K562 (cell line): Measurements from ENCODE around the gene FJX1. TPM values are rescaled to one million over a fixed set of nuclear protein-coding genes. Genes with fewer than 3 reads are reported as not detected.

Experiments
- CBFA2T3 ChIP-seq: fragments of 450-650 bp; IDR thresholded peaks from 2 replicates; pipeline ENCODE4 v1.6.1; 2017
- CBX2 ChIP-seq: fragments of 200-600 bp; sonication (generic); IDR thresholded peaks from one replicate; pipeline ENCODE4 v1.6.1; 2012; ENCODE audit warnings: mild to moderate bottlenecking, low read length, inconsistent platforms; ENCODE audit not compliant: insufficient read depth, poor library complexity, severe bottlenecking
- CC2D1A ChIP-seq: fragments of 450-650 bp; IDR thresholded peaks from 2 replicates; pipeline ENCODE4 v1.6.1; 2017; ENCODE audit warnings: mild to moderate bottlenecking
- GABPB1 ChIP-seq: sonication (generic); formaldehyde crosslinking; IDR thresholded peaks from 2 replicates; pipeline ENCODE4 v1.8.0; 2022; ENCODE audit warnings: mild to moderate bottlenecking, missing genetic modification reagents
- KLF13 ChIP-seq: fragments of 450-650 bp; IDR thresholded peaks from 2 replicates; pipeline ENCODE4 v1.6.1; 2016; ENCODE audit warnings: missing genetic modification characterization, low read depth, mild to moderate bottlenecking, missing compliant biosample characterization, moderate library complexity, borderline replicate concordance
- L3MBTL2 ChIP-seq: fragments of 450-650 bp; IDR thresholded peaks from 2 replicates; pipeline ENCODE4 v1.6.1; 2016; ENCODE audit warnings: mild to moderate bottlenecking, moderate library complexity
- MAZ ChIP-seq, 2 experiments: fragments of 450-650 bp in 1 of 2; sonication (generic) in 1 of 2; formaldehyde crosslinking; IDR thresholded peaks in 1 of 2; conservative IDR thresholded peaks in 1 of 2; 2 replicates each; pipeline versions ENCODE4 v1.4.0 to v1.5.0; 2020; ENCODE audit warnings: mild to moderate bottlenecking in 1 of 2, missing genetic modification reagents in 1 of 2
- MXI1 ChIP-seq: IDR thresholded peaks from 2 replicates; pipeline ENCODE4 v1.6.1; 2011; ENCODE audit warnings: low read depth, mild to moderate bottlenecking, improper control_type of control experiment, low read length
- NCOA1 ChIP-seq: fragments of 450-650 bp; IDR thresholded peaks from 2 replicates; pipeline ENCODE4 v1.6.1; 2016; ENCODE audit warnings: low read depth
- RAD21 ChIP-seq, 2 experiments: fragments of 250-450 bp in 1 of 2; fragments of 450-650 bp in 1 of 2; sonication (Bioruptor Pico) in 1 of 2; formaldehyde crosslinking in 1 of 2; IDR thresholded peaks in 1 of 2; conservative IDR thresholded peaks in 1 of 2; 2 replicates each; pipeline versions ENCODE4 v1.4.0 to v1.8.0; 2020 to 2022; ENCODE audit warnings: mild to moderate bottlenecking in 2 of 2, moderate library complexity in 1 of 2
- SMARCA4 ChIP-seq: fragments of 450-650 bp; IDR thresholded peaks from 2 replicates; pipeline ENCODE4 v1.6.1; 2016
- XRCC5 ChIP-seq: fragments of 200-400 bp; formaldehyde crosslinking; IDR thresholded peaks from 2 replicates; pipeline ENCODE4 v1.6.1; 2017; ENCODE audit warnings: low read depth, mild to moderate bottlenecking, low read length
- ZBTB1 ChIP-seq: sonication (generic); formaldehyde crosslinking; IDR thresholded peaks from 2 replicates; pipeline ENCODE4 v1.8.1; 2023; ENCODE audit warnings: missing genetic modification reagents, low read depth, mild to moderate bottlenecking, borderline replicate concordance
- ZFP30 ChIP-seq: fragments of 250-450 bp; sonication (Bioruptor Pico); IDR thresholded peaks from 2 replicates; pipeline ENCODE4 v1.8.0; 2022; ENCODE audit warnings: moderate library complexity, mild to moderate bottlenecking, inconsistent platforms, borderline replicate concordance
- ZFX ChIP-seq: sonication (generic); formaldehyde crosslinking; IDR thresholded peaks from 2 replicates; pipeline ENCODE4 v1.8.0; 2022; ENCODE audit warnings: mild to moderate bottlenecking, missing genetic modification reagents, moderate library complexity
- ZKSCAN1 ChIP-seq: fragments of 150-350 bp; IDR thresholded peaks from 2 replicates; pipeline ENCODE4 v1.6.1; 2016; ENCODE audit warnings: low read depth, low read length
- ZNF232 ChIP-seq: sonication (generic); formaldehyde crosslinking; IDR thresholded peaks from 2 replicates; pipeline ENCODE4 v1.8.0; 2022; ENCODE audit warnings: mild to moderate bottlenecking, missing genetic modification reagents
- ZNF695 ChIP-seq: fragments of 450-650 bp; formaldehyde crosslinking; IDR thresholded peaks from 2 replicates; pipeline ENCODE4 v1.4.0; 2020; ENCODE audit warnings: mild to moderate bottlenecking, moderate library complexity
- ZSCAN29 ChIP-seq: fragments of 450-650 bp; IDR thresholded peaks from 2 replicates; pipeline ENCODE4 v1.6.1; 2017
- polyA plus RNA-seq, 8 experiments: library from polyadenylated mRNA; depleted of rRNA in 4 of 8; stranded (reverse) in 5 of 8; unstranded in 3 of 8; fragments of >200 nt; fragmentation: Nextera tagmentation in 2 of 8; fragmentation: Illumina TruSeq in 1 of 8; extraction: Ambion mirVana in 2 of 8; extraction: Trizol in 1 of 8; gene quantifications; 2 replicates each; pipeline versions ENCODE4 v1.2.1 to v1.2.3, GENCODE V29; 2011 to 2014; ENCODE audit warnings: inconsistent platforms in 1 of 8, missing spikeins in 1 of 8
- total RNA-seq, 7 experiments: library from RNA; depleted of rRNA in 6 of 7; stranded (reverse); fragments of >200 nt in 6 of 7; fragmentation: Illumina TruSeq in 2 of 7; extraction: Trizol in 2 of 7; gene quantifications; 2 replicates each; pipeline versions ENCODE4 v1.2.1 to v1.2.3, GENCODE V29; 2011 to 2021; ENCODE audit warnings: low replicate concordance in 1 of 7
- TF ChIP-seq, protein P1 (sequence below): sonication (generic); formaldehyde crosslinking; IDR thresholded peaks from 2 replicates; pipeline ENCODE4 v1.8.0; 2023; ENCODE audit warnings: mild to moderate bottlenecking, missing genetic modification reagents
- TF ChIP-seq, protein P2 (sequence below): sonication (generic); formaldehyde crosslinking; IDR thresholded peaks from 2 replicates; pipeline ENCODE4 v1.8.0; 2022; ENCODE audit warnings: mild to moderate bottlenecking, missing genetic modification reagents
- TF ChIP-seq, protein P3 (sequence below): fragments of 250-450 bp; sonication (Bioruptor Pico); IDR thresholded peaks from 2 replicates; pipeline ENCODE4 v1.4.0; 2020

Gene FJX1
- total and polyA plus RNA-seq, 9 of the 15 experiments (the other 6 are each of a cell fraction or from before 2014, with no cell fraction given): 0.10 to 2.7 (median 0.72) TPM

DNA sequence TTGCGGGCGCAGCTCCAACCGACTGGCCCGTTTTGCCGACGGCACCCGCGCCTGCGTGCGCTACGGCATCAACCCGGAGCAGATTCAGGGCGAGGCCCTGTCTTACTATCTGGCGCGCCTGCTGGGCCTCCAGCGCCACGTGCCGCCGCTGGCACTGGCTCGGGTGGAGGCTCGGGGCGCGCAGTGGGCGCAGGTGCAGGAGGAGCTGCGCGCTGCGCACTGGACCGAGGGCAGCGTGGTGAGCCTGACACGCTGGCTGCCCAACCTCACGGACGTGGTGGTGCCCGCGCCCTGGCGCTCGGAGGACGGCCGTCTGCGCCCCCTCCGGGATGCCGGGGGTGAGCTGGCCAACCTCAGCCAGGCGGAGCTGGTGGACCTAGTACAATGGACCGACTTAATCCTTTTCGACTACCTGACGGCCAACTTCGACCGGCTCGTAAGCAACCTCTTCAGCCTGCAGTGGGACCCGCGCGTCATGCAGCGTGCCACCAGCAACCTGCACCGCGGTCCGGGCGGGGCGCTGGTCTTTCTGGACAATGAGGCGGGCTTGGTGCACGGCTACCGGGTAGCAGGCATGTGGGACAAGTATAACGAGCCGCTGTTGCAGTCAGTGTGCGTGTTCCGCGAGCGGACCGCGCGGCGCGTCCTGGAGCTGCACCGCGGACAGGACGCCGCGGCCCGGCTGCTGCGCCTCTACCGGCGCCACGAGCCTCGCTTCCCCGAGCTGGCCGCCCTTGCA, 1.0 kb downstream of the FJX1 start (continued):
- no peak for TF ChIP-seq NCOA1
- no peak for TF ChIP-seq ZKSCAN1
- TF ChIP-seq, protein P1, sequence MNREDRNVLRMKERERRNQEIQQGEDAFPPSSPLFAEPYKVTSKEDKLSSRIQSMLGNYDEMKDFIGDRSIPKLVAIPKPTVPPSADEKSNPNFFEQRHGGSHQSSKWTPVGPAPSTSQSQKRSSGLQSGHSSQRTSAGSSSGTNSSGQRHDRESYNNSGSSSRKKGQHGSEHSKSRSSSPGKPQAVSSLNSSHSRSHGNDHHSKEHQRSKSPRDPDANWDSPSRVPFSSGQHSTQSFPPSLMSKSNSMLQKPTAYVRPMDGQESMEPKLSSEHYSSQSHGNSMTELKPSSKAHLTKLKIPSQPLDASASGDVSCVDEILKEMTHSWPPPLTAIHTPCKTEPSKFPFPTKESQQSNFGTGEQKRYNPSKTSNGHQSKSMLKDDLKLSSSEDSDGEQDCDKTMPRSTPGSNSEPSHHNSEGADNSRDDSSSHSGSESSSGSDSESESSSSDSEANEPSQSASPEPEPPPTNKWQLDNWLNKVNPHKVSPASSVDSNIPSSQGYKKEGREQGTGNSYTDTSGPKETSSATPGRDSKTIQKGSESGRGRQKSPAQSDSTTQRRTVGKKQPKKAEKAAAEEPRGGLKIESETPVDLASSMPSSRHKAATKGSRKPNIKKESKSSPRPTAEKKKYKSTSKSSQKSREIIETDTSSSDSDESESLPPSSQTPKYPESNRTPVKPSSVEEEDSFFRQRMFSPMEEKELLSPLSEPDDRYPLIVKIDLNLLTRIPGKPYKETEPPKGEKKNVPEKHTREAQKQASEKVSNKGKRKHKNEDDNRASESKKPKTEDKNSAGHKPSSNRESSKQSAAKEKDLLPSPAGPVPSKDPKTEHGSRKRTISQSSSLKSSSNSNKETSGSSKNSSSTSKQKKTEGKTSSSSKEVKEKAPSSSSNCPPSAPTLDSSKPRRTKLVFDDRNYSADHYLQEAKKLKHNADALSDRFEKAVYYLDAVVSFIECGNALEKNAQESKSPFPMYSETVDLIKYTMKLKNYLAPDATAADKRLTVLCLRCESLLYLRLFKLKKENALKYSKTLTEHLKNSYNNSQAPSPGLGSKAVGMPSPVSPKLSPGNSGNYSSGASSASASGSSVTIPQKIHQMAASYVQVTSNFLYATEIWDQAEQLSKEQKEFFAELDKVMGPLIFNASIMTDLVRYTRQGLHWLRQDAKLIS: no peak
- TF ChIP-seq, protein P2, sequence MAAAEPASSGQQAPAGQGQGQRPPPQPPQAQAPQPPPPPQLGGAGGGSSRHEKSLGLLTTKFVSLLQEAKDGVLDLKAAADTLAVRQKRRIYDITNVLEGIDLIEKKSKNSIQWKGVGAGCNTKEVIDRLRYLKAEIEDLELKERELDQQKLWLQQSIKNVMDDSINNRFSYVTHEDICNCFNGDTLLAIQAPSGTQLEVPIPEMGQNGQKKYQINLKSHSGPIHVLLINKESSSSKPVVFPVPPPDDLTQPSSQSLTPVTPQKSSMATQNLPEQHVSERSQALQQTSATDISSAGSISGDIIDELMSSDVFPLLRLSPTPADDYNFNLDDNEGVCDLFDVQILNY: no peak
- 0 out of 4 replicates have a peak, but pooled peaks of 1 of the 2 experiments have one; percentile 16 for TF ChIP-seq MAZ (CRISPR knock-in tag; conservative IDR thresholded peaks at IDR 0.05 in 1 of 2, IDR thresholded peaks at IDR 0.05 in 1 of 2)
- no peak for TF ChIP-seq ZFP30 (CRISPR knock-in tag)
- no peak for TF ChIP-seq ZNF695
- 0 out of 4 replicates have a peak, but pooled peaks of 1 of the 2 experiments have one; percentile 9 for TF ChIP-seq RAD21 (CRISPR knock-in tag; conservative IDR thresholded peaks at IDR 0.05 in 1 of 2, IDR thresholded peaks at IDR 0.05 in 1 of 2)
- TF ChIP-seq ZNF232 (CRISPR knock-in tag): peak; percentile 69; the same call in 1 of the 2 replicates
- no peak for TF ChIP-seq SMARCA4
- TF ChIP-seq ZSCAN29: no peak
- 0 out of 2 replicates have a peak, but pooled peaks have one; percentile 51 for TF ChIP-seq GABPB1 (CRISPR knock-in tag)
- peak; percentile 46; the same call in 1 of the 2 replicates for TF ChIP-seq ZBTB1 (CRISPR knock-in tag)
- peak; percentile 69 for TF ChIP-seq ZFX (CRISPR knock-in tag)
- no peak for TF ChIP-seq KLF13 (tag)
- TF ChIP-seq XRCC5: no peak
- no peak for TF ChIP-seq MXI1
- TF ChIP-seq, protein P3, sequence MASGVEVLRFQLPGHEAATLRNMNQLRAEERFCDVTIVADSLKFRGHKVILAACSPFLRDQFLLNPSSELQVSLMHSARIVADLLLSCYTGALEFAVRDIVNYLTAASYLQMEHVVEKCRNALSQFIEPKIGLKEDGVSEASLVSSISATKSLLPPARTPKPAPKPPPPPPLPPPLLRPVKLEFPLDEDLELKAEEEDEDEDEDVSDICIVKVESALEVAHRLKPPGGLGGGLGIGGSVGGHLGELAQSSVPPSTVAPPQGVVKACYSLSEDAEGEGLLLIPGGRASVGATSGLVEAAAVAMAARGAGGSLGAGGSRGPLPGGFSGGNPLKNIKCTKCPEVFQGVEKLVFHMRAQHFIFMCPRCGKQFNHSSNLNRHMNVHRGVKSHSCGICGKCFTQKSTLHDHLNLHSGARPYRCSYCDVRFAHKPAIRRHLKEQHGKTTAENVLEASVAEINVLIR (CRISPR knock-in tag): no peak
- no peak for TF ChIP-seq CBFA2T3
- no peak for TF ChIP-seq CC2D1A
- no peak for TF ChIP-seq CBX2
- peak; percentile 74 for TF ChIP-seq L3MBTL2
